K562 (cell line): ENCODE measurements around the gene TMEM260. TPM values are rescaled to one million over a fixed set of nuclear protein-coding genes. Genes with fewer than 3 reads are reported as not detected.

Source experiments
- ATAC-seq: fragments of 200-7000 bp; cut with Tn5 transposase; 3 replicates; pipeline ENCODE4 v1.9.1; 2020; ENCODE audit warnings: moderate library complexity
- BruUV-seq: library from RNA; stranded (reverse); fragments of 400-500 nt; replicated peaks from 2 replicates; lab custom pipeline; 2021; lab: Mats Ljungman, UMichigan
- CTCF ChIA-PET: fragments of 300-600 bp; formaldehyde crosslinking; extraction: SDS; loops from one replicate; lab custom pipeline; 2021; ENCODE audit warnings: low intra/inter-chr PET ratio; lab: Yijun Ruan, JAX
- POLR2A ChIA-PET: fragments of 300-600, 350-650 bp; sonication (Branson Sonifier 250); formaldehyde crosslinking; extraction: SDS; loops from one replicate; lab custom pipeline; 2021; ENCODE audit warnings: antibody characterized with exemption, inconsistent platforms; lab: Yijun Ruan, JAX
- DNase-seq, 4 experiments: peaks; one replicate each; pipeline versions ENCODE4 v3.0.0 to v3.0.0-alpha.2; 2011 to 2018; ENCODE audit warnings: low spot score in 3 of 4, mixed read lengths in 3 of 4; ENCODE audit errors: extremely low read depth in 1 of 4
- FAIRE-seq: peaks from 2 replicates; lab custom pipeline; 2011; peaks lifted over from hg19 to GRCh38; lab: Jason Lieb, UNC
- H2AFZ ChIP-seq: 2 replicates; pipeline ENCODE4 v1.6.0; 2011; ENCODE audit warnings: low read depth, low read length, control low read depth, inconsistent platforms
- H3K27ac ChIP-seq: fragments of 200-600 bp; 3 replicates; pipeline ENCODE4 v1.8.0; 2011; ENCODE audit warnings: low read depth, mild to moderate bottlenecking, control low read depth, inconsistent platforms, low read length, moderate library complexity, mixed read lengths; ENCODE audit errors: extremely low read depth
- H3K27me3 ChIP-seq, 2 experiments: fragments of 300-600 bp in 1 of 2; 2 replicates in 1 of 2; 3 replicates in 1 of 2; pipeline versions ENCODE4 v1.6.0 to v1.8.0; 2011; ENCODE audit warnings: inconsistent platforms in 2 of 2, low read length in 2 of 2, mild to moderate bottlenecking in 1 of 2, mixed read lengths in 1 of 2, moderate library complexity in 1 of 2; ENCODE audit not compliant: control insufficient read depth in 2 of 2, insufficient read depth in 2 of 2
- H3K36me3 ChIP-seq: fragments of 300-600 bp; 3 replicates; pipeline ENCODE4 v1.8.0; 2011; ENCODE audit warnings: mild to moderate bottlenecking, low read length, inconsistent platforms; ENCODE audit not compliant: control insufficient read depth, insufficient read depth
- H3K4me1 ChIP-seq, 2 experiments: fragments of 200-600 bp in 1 of 2; replicated peaks in 1 of 2; 2 replicates in 1 of 2; 3 replicates in 1 of 2; pipeline versions ENCODE4 v1.5.1 to v1.8.0; 2011; ENCODE audit warnings: inconsistent platforms in 2 of 2, low read length in 2 of 2, mild to moderate bottlenecking in 1 of 2, mixed read lengths in 1 of 2, moderate library complexity in 1 of 2; ENCODE audit not compliant: control insufficient read depth in 2 of 2, insufficient read depth in 2 of 2
- H3K4me2 ChIP-seq: 2 replicates; pipeline ENCODE4 v1.6.1; 2011; ENCODE audit warnings: low read length, control low read depth, inconsistent platforms, mixed read lengths; ENCODE audit not compliant: insufficient read depth
- H3K4me3 ChIP-seq: fragments of 200-600 bp; sonication (generic), shearing (Covaris generic); 2 replicates; pipeline ENCODE4 v1.5.1; 2016; ENCODE audit warnings: control low read depth, inconsistent platforms
- H3K79me2 ChIP-seq: fragments of 200-600 bp; 3 replicates; pipeline ENCODE4 v1.8.0; 2011; ENCODE audit warnings: low read length, inconsistent platforms; ENCODE audit not compliant: control insufficient read depth, insufficient read depth
- H3K9ac ChIP-seq, 2 experiments: 2 replicates each; pipeline versions ENCODE4 v1.6.0 to v1.6.1; 2011; ENCODE audit warnings: low read depth in 2 of 2, low read length in 2 of 2, control low read depth in 1 of 2, inconsistent platforms in 1 of 2, mild to moderate bottlenecking in 1 of 2, mixed read lengths in 1 of 2; ENCODE audit not compliant: insufficient read depth in 1 of 2
- H3K9me1 ChIP-seq: one replicate; pipeline ENCODE4 v1.6.0; 2011; ENCODE audit warnings: inconsistent platforms, mild to moderate bottlenecking, low read length, moderate library complexity; ENCODE audit not compliant: control insufficient read depth, insufficient read depth
- H3K9me3 ChIP-seq: replicated peaks from 2 replicates; pipeline ENCODE4 v1.5.1; 2011; ENCODE audit warnings: low read depth, low read length, inconsistent platforms; ENCODE audit not compliant: control insufficient read depth, insufficient read depth
- H4K20me1 ChIP-seq: replicated peaks from 2 replicates; pipeline ENCODE4 v1.6.1; 2011; ENCODE audit warnings: low read length, inconsistent platforms, mixed read lengths; ENCODE audit not compliant: control insufficient read depth, insufficient read depth
- BRF2 ChIP-seq: IDR thresholded peaks from 3 replicates; pipeline ENCODE4 v1.6.1; 2011; ENCODE audit warnings: borderline replicate concordance, mild to moderate bottlenecking; ENCODE audit not compliant: insufficient read length, insufficient read depth
- CHD2 ChIP-seq: IDR thresholded peaks from 2 replicates; pipeline ENCODE4 v1.6.1; 2011; ENCODE audit warnings: low read depth, low read length
- LCOR ChIP-seq: sonication (generic); formaldehyde crosslinking; IDR thresholded peaks from 2 replicates; pipeline ENCODE4 v1.8.0; 2022; ENCODE audit warnings: mild to moderate bottlenecking, missing genetic modification reagents
- MTA1 ChIP-seq: fragments of 450-650 bp; IDR thresholded peaks from 2 replicates; pipeline ENCODE4 v1.6.1; 2017; ENCODE audit warnings: borderline replicate concordance
- OTX1 ChIP-seq: fragments of 450-650 bp; formaldehyde crosslinking; IDR thresholded peaks from 2 replicates; pipeline ENCODE4 v1.4.0; 2022; ENCODE audit warnings: mild to moderate bottlenecking
- RFX7 ChIP-seq: fragments of 250-450 bp; sonication (Bioruptor Pico); IDR thresholded peaks from 2 replicates; pipeline ENCODE4 v1.5.1; 2021; ENCODE audit warnings: mild to moderate bottlenecking
- SMAD1 ChIP-seq: fragments of 150-350 bp; IDR thresholded peaks from 2 replicates; pipeline ENCODE4 v1.6.1; 2014; ENCODE audit warnings: low read length, low read depth; ENCODE audit not compliant: partially characterized antibody
- STAT5B ChIP-seq: fragments of 250-450 bp; sonication (Bioruptor Pico); IDR thresholded peaks from 2 replicates; pipeline ENCODE4 v1.8.0; 2021; ENCODE audit warnings: mild to moderate bottlenecking, inconsistent platforms
- SUPT5H ChIP-seq: fragments of 450-650 bp; IDR thresholded peaks from 2 replicates; pipeline ENCODE4 v1.6.1; 2016
- TEAD2 ChIP-seq: fragments of 450-650 bp; IDR thresholded peaks from 2 replicates; pipeline ENCODE4 v1.6.1; 2016; ENCODE audit warnings: missing genetic modification characterization, control low read depth, missing compliant biosample characterization
- ZNF253 ChIP-seq: fragments of 250-450 bp; sonication (Bioruptor Pico); conservative IDR thresholded peaks from 2 replicates; pipeline ENCODE4 v1.6.1; 2021; ENCODE audit warnings: mild to moderate bottlenecking
- ZNF639 ChIP-seq, 2 experiments: fragments of 200-800 bp in 1 of 2; sonication (Bioruptor generic) in 1 of 2; sonication (generic) in 1 of 2; formaldehyde crosslinking in 1 of 2; IDR thresholded peaks in 1 of 2; conservative IDR thresholded peaks in 1 of 2; 2 replicates each; pipeline versions ENCODE4 v1.5.0 to v1.6.1; 2016 to 2020; ENCODE audit warnings: missing compliant biosample characterization in 1 of 2, missing genetic modification characterization in 1 of 2, missing genetic modification reagents in 1 of 2
- ZNF695 ChIP-seq: fragments of 450-650 bp; formaldehyde crosslinking; IDR thresholded peaks from 2 replicates; pipeline ENCODE4 v1.4.0; 2020; ENCODE audit warnings: mild to moderate bottlenecking, moderate library complexity
- WGBS: fragments of 100-300 bp; shearing (Covaris generic); methylation state at CpG from one replicate; pipeline ENCODE4 v1.1.6; 2016; ENCODE audit warnings: low coverage, mixed read lengths; ENCODE audit not compliant: insufficient coverage; ENCODE audit errors: missing lambda C conversion rate; 5-methylcytosine and 5-hydroxymethylcytosine counted together
- in situ Hi-C: fragments of 300-500 bp; cut with MboI; formaldehyde crosslinking; loops from 4 replicates; pipeline ENCODE4 v1.15.0; 2018; ENCODE audit warnings: inconsistent platforms, mixed read lengths
- intact Hi-C: fragments of 100-400 bp; cut with micrococcal nuclease; formaldehyde crosslinking; loops from 2 replicates; pipeline ENCODE4 v1.14.2; 2022
- polyA plus RNA-seq, 8 experiments: library from polyadenylated mRNA; depleted of rRNA in 4 of 8; stranded (reverse) in 5 of 8; unstranded in 3 of 8; fragments of >200 nt; fragmentation: Nextera tagmentation in 2 of 8; fragmentation: Illumina TruSeq in 1 of 8; extraction: Ambion mirVana in 2 of 8; extraction: Trizol in 1 of 8; gene quantifications; 2 replicates each; pipeline versions ENCODE4 v1.2.1 to v1.2.3, GENCODE V29; 2011 to 2014; ENCODE audit warnings: inconsistent platforms in 1 of 8, missing spikeins in 1 of 8
- total RNA-seq, 7 experiments: library from RNA; depleted of rRNA in 6 of 7; stranded (reverse); fragments of >200 nt in 6 of 7; fragmentation: Illumina TruSeq in 2 of 7; extraction: Trizol in 2 of 7; gene quantifications; 2 replicates each; pipeline versions ENCODE4 v1.2.1 to v1.2.3, GENCODE V29; 2011 to 2021; ENCODE audit warnings: low replicate concordance in 1 of 7

TMEM260 gene
- total and polyA plus RNA-seq, 9 of the 15 experiments (the other 6 are each of a cell fraction or from before 2014, with no cell fraction given) = 2.2 to 9.4 (median 6.0) TPM

GRCh38 chr14:56630707-56631106 is 51.1 kb downstream of the TMEM260 start (continued):
- TF ChIP-seq ZNF639 (CRISPR knock-in tag; conservative IDR thresholded peaks at IDR 0.05 in 1 of 2, IDR thresholded peaks at IDR 0.05 in 1 of 2) (no peak), TEAD2 (no peak), SMAD1 (no peak)
- TF ChIP-seq, all 486 proteins: peak for 0

DNA sequence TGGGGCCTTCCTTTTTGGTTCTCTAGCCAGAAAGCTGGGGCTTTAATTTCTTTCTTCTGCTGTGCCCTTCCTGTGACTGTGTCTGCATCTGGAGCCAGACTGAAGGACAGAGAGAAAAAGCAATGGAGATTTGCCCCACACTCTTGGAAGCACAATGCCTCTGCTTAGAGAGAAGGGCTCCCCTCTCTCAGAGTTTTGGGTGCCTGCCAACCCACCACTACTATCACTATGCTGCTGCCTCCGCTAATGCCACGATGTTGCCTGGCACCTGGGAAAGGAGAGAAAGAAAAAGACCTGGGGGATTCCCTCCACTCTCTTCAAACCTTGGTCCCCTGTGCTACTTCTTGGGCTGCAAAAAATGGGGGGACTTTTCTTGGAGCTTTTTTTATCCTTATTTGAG is 52.6 kb downstream of the TMEM260 start:
- H4K20me1 ChIP-seq = no peaks in the 10 kb centered on the region
- CTCF ChIA-PET = no interaction called here
- POLR2A ChIA-PET = no interaction called here
- H3K9me1 ChIP-seq = no peaks in the 10 kb centered on the region
- BruUV-seq = no TSS peak
- no peak overlapping the region for H3K4me2 ChIP-seq
- H3K27ac ChIP-seq = no peak overlapping the region
- no peak overlapping the region for H3K4me3 ChIP-seq
- intact Hi-C loops (no loop called here), in situ Hi-C loops (no loop called here)
- DNase-seq = no peak
- no peaks in the 10 kb centered on the region for H3K9me3 ChIP-seq
- FAIRE-seq = no peak
- TF ChIP-seq ZNF253 (CRISPR knock-in tag) (no peak), SUPT5H (no peak), ZNF695 (CRISPR knock-in tag) (no peak), RFX7 (CRISPR knock-in tag) (no peak), CHD2 (no peak), LCOR (CRISPR knock-in tag) (no peak), BRF2 (no peak), STAT5B (no peak), OTX1 (CRISPR knock-in tag) (no peak), MTA1 (no peak)
- H3K9ac ChIP-seq = no peak overlapping the region
- no peak overlapping the region for H2AFZ ChIP-seq
- 100% methylated on average over 1 of the region's 2 CpGs for WGBS
- H3K27me3 ChIP-seq = no peaks in the 10 kb centered on the region
- H3K36me3 ChIP-seq = peaks cover 27% of the 10 kb centered on the region; the same call in 2 of the 3 replicates
- no peaks in the 10 kb centered on the region for H3K4me1 ChIP-seq
- no peak for ATAC-seq
- no peaks in the 10 kb centered on the region for H3K79me2 ChIP-seq
